Measurements from ENCODE around the gene SLC2A1.

The SLC2A1 gene

DNA sequence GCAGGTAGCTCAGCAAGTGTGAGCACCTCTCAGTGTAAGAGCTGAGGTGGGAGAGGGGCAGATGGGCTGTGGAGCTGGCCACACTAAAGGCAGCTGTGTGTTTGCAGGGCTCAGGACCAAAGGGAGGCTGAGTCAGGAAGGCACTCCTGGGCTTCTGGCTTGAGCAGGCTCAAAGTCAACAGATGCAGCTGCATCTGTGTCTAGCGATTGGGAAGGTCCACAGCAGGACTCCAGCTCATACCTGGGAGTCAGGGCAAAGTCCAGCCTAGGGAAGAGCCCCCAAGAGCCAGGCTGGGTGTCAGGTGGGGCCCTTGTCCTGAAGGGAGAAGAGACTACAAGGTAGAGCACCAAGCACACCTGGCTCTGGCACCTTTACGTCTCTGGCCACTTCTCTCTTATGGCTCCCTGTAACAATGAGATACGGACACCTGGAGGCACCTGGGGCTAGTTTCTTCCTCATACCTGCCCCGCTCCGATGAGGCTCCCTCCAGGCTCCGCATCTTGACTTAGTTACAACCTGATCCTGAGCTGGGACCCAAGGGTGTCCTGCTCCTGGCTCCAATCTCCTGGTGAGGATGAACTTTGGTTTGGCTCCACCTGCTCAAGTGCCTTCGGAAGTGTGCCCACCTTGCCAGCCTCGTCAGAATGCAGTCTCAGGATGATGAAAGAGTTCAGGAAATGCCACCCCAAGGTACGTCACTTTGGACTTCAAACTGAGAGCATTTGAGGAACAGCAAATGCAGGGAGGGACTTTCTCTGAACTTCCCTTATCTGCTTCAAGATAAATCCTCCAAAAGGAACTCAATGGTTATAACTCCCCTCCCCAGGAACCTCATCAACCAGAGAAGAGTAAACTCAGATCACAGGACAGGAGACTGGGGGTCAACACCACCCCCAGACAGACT is 21.5 kb upstream of the SLC2A1 start:
- DNase-seq: no peak

DNA sequence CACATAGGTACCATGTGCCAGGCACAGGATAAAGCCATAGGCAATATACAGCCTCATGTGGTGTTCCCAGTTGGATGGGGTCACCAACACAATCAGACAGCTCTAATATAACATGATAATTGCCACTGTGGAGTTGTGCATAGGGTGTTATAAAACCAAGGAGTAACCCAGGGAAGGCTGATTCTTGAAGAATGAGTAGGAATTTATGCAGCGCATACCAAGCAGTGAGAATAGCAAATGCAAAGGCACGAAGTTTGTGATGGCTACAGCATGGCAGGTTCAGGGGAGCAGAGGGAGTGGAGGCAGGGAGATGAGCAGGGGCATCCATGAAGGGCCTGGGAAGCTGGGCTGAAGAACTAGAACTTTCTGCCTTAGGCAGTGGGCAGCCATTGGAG is 20.4 kb upstream of the SLC2A1 start:
- no peak for DNase-seq

DNA sequence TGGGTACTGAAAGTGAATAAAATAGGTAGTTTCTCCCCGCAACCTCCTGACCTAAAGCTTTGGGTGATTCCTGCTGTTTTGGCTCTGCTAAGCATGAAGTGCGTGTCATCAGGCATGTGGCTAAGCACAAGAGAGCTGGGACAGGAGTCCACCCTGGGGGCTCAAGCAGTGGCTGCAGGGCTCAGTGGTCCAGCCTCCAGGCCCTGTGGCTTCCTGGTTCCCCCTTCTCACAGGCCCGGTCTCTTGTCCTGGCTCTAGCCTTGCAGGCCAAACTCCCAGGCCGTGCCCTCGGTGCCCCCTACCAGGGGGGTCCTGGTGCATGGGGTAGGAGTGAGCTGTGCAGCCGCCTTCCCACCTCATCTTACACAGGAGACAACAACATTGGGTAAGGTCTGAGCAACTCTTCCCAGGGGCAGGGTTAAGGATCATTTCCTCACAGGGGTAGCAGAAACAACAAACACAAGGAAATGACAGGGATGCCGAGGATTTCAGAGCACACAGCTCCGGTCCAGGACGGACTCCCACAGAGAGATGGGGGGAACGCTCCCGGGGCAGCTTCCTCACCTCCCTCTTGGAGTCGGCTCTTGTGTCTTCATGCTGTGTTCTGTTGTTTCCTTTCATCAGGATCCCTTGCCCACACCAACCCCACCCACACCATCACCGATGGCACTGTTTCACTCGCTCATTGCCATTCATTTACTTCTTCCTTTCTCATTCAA is 19.8 kb upstream of the SLC2A1 start:
- DNase-seq: no peak

DNA sequence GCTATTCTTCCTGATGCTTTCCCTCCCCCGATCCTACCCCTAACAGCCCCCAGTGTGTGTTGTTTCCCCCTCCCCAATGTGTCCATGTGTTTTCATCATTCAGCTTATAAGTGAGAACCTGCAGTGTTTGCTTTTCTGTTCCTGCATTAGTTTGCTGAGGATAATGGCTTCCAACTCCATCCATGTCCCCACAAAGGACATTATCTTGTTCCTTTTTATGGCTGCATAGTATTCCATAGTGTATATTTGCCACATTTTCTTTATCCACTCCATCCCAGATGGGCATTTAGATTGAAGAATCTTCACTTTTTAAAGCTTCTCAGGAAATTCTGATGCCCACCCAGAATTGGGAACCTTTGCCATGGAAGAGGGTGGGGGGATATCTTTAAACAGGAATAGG is 19.0 kb upstream of the SLC2A1 start:
- DNase-seq: no peak

DNA sequence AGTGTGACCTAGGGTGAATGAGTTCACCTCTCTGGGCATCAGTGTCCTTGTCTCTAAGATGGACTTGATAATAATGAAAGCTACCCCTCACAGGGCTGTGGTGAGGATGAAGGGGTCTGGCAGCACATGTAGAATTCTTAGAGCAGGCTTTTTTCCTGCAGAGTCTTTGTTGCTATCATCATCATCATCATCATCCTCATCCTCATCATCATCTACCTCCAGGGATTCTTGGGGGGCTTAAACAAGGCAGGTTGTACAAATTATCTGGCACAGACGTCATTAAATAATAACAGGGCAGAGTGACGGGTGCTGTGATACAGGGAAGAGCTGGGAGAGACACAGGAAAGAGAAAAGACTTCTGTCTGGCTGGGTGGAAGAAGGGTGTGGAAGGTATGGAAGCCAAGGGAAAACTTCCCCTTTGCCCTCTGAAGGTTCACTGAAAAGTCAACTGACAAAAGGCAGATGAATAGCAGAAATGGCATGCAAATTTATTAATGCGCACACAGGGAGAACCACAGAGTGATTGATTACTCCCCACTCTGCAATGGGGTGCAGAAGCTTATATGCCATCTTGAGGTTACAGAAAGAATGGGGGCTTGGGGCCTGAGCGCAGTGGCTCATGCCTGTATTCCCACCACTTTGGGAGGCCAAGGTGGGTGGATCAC is 17.0 kb upstream of the SLC2A1 start:
- DNase-seq: no peak

DNA sequence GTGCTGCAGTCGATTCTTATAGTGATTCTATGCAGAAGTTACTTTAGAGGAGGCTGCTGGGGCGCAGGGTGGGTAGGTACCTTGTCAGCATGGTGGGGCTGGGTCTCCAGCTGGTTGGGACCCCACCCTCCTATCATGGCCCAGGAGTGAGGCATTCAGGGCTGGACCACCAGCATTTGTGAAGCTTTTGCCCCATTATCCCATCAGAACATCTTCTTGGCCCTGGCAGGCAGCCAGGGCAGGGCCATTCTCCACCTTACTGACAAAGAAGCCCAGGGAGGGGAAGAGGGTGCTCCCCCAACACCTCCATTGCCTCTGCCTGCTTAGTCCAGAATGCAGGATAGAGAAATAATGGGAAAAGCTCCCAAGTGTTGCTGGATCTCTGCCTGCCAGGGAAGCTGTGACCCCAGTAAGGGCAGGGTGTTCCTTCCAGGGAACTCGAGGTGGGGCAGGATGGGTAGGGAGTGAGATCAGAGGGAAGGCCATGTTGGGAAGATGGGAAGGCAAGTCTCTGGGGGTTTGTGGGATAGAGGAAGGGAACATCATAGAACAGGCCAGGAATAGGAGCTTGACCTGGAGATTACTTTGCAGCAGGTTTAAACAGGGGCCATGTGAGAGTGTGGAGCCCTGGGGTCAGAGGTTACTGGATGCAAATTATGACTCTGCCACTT is 16.2 kb upstream of the SLC2A1 start:
- DNase-seq: no peak

DNA sequence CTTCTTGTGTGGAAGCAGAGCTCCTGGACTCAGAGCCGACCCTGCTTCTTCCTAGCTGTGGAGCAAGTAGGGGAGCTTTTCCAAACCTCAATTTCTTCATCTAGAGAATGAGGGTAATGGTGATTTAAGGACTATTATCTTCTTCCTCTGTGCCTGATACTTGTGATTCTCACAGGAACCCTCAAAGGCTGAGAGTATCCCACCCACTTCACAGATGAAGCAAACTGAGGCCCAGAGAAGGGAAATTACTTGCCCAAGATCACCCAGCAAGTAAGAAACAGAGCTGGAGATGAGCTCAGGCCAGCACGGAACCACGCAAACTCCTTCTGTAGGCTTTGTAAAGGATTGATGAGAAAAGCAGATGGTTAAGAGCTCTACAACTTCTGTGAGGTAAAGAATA is 15.1 kb upstream of the SLC2A1 start:
- DNase-seq: no peak

DNA sequence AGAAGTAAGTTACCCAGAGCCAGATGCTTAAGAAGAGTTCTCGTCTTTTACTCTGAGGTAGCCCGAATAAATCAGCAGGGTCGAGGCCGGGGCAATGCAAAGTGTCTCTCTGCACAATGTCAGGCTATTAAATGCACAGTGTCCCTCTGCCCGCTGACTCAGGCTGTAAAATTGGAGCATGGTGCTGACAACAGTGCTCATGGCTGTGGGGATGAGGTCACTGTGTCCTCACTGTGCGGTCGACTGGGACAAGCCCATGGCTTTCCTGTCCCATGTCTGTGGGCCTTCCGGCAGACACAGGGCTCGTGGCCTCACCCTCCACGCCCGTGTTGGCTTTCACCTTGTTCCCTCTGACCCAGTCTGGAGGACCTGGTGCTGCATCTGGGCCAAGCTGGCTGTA is 14.6 kb upstream of the SLC2A1 start:
- DNase-seq: no peak

DNA sequence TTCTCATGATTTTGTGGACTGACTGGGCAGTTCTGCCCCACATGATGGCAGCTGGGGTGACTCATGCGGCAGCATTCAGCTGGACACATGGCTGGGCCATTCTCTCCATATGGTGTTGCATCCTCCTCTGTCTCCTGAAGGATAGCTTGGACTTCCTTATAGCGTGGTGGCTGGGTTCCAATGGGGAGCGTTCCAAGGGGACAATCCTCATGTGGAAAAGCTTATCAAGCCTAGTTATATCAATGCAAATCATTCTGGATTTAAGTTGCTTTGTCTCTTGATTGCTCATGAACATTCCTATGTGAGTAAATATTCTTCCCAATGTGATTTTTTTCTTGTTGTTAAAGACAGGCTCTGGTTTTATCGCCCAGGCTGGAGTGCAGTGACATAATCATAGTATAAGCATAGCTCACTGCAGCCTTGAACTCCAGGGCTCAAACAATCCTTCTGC is 13.2 kb upstream of the SLC2A1 start:
- no peak for DNase-seq

DNA sequence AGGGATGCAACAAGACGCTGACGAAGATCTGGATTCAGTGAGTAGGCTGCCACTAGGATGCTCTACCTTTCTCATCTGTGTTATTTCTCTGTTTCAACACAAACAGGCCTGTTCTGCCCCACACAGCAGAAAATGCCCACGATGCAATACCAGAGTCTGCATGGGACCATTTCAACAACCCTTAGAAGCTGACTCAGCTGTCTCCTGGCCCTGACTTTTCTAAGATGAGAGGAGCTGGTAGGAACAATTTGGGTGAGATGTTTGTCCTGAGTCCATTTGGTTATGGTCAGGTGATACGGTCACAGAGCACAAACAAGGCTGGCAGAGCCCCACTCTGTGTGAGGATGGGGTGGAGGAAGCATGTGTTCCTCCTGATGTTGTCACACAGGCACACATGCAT is 11.5 kb upstream of the SLC2A1 start:
- no peak for DNase-seq

DNA sequence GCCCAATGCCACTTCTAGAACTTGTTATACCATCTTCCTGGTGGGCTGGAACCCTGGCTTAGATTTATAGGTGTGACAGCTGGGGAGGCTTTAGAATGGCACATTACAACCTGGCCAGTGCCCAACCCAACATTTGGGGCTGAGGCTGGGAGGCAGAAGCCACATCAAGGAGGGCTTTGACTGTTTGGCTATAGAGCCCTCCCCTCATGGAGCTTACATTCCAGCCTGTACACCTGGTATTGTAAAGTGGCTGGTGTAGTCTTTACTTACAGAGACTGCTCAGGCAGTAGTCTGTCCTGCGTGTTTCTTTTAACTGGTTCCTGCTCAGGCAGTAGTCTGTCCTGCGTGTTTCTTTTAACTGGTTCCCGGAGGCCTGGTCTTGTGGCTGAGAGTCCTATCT is 10.0 kb upstream of the SLC2A1 start:
- DNase-seq: no peak

DNA sequence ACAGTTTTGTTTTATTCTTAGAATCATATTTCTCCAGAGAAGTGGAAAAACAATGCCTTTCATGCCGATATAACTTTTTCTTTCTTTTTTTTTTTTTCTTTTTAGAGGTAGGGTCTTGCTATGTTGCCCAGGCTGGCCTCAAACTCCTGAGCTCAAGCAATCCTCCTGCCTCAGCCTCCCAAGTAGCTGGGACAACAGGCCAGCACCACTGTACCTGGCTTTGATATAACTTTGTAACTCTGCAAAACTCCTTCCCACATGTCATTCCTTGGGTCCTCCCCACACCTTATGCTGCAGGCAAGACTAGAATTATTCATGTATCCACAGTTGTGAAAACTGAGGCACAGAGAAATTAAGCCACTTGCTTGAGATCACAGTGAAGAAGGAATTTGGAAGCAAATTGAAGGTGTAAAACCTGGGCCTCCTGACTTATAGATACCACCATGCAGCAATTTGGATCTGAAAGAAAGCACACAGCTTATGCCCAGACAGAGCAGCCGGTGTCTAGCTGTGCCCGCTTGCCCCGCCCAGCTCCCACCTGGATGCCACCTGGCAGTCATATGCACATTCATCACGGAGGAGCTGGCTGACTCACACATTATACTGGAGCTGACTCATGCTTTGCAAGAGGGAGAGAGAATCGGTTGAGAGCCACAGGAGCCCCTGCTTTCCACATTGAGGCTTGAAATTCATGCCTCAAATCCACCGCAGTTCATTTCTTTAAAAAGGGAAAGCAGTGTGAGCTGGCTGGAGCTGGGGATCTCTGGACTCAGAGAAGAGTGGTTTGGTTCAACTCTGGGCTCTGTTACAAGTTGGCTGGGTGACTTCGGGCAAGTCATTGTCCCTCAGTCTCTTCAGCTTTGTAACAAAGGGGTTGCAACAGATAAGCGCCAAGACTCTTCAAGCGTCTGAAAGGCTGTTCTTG is 8.3 kb upstream of the SLC2A1 start:
- peak in 1 of 2 experiments; percentile 59 for DNase-seq

DNA sequence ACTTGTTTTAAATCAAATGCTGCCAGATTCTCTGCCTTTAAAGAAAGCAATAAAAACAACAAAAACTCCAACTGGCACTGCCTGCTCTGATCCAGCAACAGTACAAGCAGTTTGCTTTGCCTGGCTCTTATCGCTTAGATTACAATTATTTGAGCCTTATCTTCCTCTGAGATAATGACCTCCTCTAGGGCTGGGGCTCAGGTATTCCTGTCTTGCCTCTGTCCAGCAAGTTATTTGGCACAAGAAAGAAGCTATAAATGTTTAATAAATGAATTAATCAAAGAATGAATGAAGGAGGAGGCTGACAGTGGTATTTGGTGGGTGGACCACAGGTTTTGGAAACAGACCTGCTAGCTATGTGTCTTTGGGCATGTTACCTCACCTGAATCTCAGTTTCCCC is 6.7 kb upstream of the SLC2A1 start:
- no peak for DNase-seq

DNA sequence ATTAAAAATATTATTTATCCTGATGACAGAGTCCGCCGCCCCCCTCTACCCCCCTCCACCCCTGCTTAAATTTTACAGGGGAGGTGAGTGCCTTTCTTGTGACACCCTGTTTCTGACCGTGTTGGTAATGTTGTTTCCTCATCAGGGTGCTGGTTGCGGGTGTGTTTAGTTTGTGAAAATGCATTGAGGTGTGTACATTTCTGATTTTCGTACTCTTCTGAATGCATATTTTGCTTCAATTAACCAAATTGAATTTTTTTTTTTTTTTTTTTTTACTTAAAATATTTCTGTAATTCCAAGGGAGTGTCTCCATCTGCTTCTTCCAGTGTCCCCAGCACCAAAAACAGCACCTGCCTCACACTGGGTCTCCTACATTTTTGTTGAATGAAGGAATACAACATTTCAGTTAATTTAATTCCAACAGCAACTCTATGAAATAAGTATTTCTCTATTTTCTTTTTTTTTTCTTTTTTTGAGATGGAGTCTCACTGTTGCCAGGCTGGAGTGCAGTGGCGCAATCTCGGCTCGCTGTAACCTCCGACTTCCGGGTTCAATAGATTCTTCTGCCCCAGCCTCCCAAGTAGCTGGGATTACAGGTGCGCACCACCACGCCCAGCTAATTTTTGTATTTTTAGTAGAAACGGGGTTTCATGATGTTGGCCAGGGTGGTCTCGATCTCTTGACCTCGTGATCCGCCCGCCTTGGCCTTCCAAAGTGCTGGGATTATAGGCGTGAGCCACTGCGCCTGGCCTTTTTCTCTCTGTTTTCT is 5.6 kb upstream of the SLC2A1 start:
- no peak for DNase-seq

DNA sequence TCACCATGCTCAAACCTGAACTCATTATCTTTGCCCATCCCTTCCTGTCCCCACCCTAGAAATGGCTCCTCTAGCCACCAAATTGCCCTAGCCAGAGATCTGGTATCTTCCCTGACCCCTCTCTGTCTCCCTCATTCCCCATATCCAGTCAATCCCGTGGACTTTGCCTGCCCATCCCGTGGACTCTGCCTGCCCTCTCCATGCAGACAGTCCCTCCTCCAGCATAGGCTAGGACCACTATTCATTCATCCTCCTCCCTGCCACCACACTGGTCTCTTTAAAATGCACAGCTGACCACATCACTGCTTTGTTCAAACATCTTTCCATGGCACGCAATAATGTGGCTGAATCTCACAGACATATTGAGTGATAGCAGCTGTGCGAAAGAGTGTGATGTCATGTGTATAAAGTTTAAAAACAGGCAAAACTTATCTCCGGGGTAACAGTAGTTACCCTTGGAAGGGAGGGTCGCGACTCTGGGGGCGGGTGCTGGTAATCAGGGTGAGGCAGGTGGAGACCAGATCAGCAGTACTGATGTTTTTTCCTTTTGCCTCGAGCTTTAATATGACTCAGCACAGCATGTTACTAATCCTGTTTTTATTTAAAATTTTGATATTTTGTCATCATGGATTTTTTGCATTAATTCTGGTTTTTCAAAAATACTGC is 4.8 kb upstream of the SLC2A1 start:
- no peak for DNase-seq

DNA sequence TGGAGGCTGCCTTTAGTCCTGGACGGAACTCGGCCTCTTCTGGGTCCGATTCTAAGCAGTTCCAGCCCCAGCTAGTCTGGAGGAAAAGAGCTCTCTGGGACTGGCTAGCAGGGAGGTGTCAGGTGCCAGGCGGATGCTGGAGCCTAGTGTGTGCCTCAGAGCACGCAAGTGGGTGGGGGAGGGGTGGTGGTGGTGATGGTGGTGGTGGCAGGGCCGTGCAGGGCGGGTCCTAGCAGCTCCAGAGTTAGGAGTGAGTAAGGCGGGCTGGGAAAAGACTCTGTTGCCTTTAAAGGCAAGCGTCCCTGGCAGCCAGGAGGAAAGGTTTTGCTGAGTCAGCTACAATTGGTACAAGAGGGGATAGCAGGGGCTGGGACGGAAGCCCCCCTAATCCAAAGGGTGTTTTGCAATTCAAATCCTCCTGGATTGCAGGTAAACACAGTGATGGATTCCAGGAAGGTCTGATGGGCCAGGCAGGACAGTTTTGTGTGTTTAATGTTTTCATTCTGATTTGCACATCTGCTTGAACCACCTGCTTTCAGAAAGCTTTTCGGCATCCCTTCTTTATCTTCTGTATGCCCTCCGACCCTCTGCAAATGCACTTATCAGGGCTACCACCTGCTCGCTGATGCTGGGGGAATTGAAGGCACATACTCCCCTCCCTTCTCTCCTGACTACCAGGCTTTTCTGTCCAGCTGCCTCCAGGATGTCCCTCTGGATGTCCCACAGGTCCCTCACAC is 4.1 kb upstream of the SLC2A1 start:
- DNase-seq: no peak

DNA sequence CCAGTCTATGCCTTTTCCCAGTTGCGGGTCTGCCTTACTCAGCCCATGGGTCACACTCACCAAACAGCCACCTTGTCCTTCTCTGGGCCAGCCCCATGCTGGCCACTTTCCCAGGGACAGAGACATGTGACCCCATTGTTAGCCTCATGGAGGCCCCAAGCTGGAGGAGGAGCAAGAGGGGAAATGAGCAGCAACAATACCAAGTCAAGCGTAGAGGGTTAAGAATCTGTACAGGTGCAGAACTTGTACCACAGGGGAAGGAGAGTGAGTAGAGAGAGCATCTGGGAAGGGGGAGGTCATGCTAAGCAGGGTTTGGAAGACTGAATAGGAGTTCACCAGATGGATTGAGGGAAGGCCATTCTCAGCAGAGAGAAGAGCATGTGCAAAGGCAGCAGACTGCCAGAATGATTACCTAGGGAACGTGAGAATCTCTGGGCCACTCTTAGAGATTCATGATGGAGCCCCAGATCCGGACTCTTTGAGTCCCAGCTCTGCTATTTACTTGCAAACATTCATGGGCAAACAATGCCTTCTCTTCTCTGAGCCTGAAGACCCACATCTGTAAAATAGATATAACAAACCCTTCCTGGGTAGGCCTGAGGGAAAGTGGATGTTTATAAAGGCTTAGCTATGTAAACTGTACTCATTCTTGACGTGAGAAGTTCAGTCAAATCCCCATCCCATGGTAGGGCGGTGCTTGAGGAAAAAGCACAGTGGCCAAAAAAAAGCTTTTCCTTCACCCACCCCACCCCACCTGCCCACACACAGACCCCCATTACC is 2.8 kb upstream of the SLC2A1 start:
- DNase-seq: no peak

DNA sequence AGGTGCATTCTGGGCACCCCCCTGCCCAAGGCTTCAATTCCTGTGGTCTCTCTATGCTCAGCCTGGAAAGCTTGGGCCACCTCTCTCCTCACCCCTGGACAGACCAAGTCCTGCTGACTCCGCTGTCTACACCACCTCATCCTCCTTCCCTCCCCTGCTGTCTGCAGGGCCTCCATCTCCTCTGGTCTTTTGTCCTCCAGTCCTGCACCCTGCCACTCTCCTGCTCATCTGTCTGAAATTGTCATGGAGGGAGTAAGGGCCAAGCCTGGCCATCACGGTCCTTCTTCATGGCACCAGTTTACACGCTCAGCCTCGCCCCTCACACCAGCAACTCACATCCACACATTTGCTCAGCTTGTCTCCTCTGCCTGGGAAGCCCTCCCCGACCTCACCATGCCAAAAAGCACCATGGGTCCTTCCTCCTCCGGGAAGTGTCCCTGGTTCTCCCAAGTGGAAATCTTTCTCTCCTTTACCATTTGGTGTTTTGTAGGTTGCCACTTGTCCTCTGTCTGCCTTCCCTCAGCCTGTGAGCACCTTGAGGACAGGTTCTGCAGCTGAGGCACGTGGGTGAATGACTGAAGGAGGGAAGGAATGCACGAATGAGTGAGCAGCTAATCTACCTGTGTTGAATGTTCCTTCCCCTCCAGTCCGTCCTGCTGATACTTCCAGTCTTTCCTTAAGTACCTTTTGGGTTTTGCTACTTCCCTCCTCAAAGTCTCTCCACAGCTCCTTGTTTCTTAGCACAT is 2.1 kb upstream of the SLC2A1 start:
- no peak for DNase-seq

DNA sequence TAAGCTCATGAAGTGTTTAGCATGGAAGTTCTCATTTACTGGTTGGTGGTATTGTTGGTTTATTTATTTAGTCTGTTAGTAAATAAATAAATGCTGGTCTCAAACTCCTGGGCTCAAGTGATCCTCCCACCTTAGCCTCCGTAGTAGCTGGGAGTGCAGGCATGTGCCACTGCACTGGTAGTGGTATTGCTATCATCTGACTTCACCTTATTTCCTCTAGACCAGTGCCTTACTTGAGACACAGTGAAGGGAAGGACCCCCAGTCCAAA is 1.4 kb upstream of the SLC2A1 start:
- no peak for DNase-seq
